Left renal cortex interstitium (tissue), 4 donors: ENCODE results near the gene STRIP2. TPM values are rescaled to one million over a fixed set of nuclear protein-coding genes. Genes with fewer than 3 reads are reported as not detected.
"Not testable (repeated sequence)": the region's sequence is repeated elsewhere in the genome, so short reads cannot be mapped to it uniquely, and the experiment has no call there.

ENCODE experiments used
- DNase-seq, 4 donors: peaks; one replicate each; pipeline ENCODE4 v3.0.0-alpha.2; 2013; ENCODE audit warnings: low read depth in 4 of 4, low spot score in 2 of 4, missing footprints in 1 of 4
- polyA plus RNA-seq, 4 donors: library from polyadenylated mRNA; unstranded; fragments of 120-200 nt; gene quantifications; one replicate each; pipeline ENCODE4 v1.2.1, GENCODE V29; 2013; ENCODE audit not compliant: insufficient read length in 4 of 4

The STRIP2 gene
- polyA plus RNA-seq, 4 donors: 2.4 to 5.3 (median 4.0) TPM

DNA sequence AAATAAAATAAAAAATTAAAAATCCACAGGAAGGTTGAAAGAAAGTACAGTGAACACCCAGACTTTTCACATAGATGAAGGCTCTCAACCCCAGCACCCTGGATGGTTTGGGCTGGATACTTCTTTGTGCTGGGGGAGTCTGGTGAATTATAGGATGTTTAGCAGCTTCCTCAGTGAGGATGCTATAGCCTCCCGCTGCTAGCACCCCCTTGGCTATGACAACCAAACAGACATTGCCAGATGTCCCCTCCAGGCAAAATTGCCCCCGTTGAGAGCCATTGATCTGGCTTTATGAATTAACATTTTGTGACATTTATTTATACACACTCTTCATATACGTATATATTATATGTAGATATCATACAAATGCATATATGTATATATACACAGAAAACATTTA is 89.7 kb downstream of the STRIP2 start:
- no peak for DNase-seq

DNA sequence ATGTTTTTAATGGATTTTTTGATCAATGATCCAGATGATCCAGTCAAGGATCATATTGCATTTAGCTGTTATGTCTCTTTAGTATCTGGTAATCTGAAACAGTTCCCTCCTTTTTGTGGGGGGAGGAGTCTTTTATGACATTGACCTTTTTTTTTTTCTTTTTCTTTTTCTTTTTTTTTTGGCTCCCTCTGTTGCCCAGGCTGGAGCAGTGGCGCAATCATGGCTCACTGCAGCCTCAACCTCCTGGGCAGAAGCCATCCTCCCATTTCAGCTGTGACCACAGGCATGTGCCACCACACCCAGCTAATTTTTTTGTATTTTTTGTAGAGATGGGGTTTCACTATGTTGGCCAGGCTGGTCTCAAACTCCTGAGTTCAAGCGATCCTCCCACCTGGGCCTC is 90.2 kb downstream of the STRIP2 start:
- DNase-seq: not testable (repeated sequence)

DNA sequence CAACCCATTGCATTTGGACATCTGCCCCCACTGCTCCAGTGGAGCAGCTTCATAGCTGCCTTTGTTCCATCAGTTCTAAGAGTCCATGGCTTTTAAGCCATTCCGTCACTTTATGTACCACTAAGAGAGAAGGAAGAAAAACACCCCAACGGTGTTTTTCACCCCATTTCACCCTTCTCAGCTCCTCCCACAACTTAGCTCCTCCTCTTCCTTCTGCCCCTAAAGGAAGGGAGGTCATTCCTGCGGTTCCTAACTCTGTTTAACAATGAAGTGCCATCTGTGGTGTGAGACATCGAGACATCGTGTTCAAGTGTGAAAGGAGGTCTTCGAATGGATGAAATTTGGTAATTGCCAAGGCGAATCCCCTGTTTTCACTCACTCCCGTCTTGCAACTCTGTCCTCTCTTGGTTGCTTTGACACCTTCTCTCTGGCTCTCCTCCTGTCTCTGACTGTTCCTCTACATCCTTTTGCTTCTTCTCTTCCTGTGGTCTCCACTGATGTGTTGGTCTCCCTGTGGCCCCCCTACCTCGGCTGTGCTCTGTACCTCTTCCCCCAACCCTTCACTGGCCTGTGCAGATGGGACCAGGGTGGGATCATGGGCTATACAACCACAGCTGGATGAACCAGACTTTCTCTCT is 91.1 kb downstream of the STRIP2 start:
- no peak for DNase-seq

DNA sequence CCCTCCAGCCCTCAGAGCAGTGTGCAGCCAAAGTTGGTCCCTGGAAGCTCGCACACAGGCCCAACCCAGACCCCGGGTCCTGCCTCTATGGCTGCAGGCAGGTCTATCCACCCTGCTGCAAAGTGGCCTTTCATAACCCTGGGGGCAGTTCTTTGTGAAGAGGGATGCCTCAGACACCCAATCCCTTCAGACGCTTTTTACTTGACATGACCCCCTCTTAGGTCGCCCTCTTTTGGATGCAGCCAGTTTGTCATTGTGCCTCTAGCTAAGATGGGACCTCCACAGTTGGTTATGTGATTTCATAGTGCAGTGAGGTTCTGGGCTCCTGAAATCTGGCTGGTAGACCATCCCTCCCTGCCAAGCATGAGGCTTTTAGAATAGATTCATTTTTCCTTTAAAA is 95.4 kb downstream of the STRIP2 start:
- no peak for DNase-seq

DNA sequence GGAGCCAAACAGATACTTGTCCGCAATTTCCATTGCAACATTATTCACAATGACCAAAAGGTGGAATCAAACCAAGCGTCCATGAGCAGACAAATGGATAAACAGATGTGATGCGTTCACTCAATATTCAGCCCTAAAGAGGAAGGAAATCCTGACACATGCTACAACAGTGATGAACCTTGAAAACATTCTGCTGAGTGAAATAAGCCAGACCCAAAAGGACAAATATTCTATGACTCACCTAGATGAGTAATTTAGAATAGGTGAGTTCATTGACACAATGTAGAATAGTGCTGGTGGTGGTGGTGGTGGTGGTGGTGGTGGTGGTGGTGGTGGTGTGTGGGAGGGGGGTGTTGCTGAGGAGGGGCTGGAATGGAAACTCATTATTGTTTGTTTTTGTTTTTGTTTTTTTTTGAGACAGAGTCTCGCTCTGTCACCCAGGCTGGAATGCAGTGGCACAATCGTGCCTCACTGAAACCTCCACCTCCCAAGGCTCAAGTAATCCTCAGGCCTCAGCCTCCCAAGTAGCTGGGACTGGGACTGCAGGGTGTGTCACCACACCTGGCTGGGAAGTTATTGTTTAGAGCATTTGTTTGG is 96.7 kb downstream of the STRIP2 start:
- DNase-seq: no peak

DNA sequence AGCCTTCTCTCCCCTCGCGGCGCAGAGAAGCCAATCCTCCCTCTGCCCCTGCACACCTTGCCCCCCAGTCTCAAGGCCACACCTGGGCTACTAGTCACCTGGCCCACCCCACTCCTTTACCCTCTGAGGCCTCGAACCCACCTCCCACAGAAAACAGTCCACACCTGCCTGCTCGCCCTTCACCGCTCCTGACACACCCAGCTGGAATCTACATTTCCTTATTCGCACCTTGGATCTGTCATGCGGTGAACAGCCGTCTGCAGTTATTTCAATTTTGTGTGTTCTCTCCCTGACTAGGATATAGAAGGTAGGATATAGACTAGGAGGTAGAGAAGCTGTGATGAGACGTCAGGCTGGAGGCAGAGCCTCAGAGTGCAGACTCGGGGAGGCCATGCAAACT is 97.5 kb downstream of the STRIP2 start:
- DNase-seq: no peak

DNA sequence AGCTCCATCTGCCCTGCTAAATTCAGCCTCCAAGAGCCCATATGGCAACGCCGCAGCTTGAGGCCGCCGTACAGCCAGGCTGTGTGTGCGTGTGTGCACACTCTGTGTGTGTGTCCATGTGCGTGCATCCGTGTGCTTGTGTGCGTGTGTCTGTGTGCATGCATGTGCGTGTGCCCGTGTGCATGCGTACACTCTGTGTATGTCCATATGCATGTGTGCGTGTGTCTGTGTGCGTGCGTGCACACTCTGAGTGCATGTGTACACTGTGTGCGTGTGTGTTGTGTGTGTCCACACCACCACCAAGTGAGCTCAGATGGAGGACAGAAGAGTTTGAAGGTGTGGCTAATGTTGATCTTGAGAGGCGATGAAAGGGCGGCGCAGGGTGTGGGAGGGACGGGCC is 98.1 kb downstream of the STRIP2 start:
- DNase-seq: no peak

DNA sequence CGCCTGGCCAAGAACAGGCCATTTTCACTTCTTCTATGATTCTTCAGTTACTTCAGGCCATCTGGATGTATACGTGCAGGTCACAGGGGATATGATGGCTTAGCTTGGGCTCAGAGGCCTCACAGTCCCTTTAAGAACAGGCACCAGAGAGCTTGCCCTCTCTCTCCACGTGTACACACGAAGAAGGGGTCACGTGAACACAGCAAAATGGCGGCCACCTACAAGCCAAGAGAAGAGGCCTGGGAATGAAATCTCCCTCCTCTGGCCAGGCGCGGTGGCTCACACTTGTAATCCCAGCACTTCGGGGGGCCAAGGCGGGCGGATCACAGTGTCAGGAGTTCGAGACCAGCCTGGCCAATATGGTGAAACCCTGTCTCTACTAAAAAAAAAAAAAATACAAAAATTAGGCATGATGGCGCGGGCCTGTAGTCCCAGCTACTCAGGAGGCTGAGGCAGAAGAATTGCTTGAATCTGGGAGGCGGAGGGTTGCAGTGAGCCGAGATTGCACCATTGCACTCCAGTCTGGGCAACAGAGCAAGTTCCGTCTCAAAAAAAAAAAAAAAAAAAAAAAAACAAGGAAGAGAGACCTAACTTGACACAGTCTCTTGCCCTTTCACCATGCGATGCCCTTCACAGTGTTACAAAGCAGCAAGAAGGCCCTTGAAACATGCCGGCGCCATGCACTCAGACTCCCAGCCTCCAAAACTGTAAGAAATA is 100.5 kb downstream of the STRIP2 start:
- DNase-seq: not testable (repeated sequence)

DNA sequence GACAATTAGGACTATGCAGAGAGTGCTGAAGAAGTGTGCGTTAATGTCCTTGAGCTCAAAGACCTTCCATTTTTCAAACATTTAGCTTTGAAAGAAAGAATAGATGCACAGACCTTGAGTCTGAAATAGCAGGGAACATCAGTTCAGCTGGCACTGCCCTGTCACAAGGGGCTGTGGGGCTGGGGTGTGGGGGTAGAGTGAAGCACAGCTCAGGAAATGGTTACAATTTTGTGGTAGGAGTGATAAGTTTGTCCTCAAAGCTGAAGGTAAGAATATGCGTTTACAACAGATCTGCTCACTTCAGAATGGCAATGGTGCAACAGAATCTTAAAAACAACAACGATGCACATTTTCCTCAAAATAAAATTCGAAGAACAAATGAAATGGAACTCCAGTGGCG is 101.7 kb downstream of the STRIP2 start:
- no peak for DNase-seq

DNA sequence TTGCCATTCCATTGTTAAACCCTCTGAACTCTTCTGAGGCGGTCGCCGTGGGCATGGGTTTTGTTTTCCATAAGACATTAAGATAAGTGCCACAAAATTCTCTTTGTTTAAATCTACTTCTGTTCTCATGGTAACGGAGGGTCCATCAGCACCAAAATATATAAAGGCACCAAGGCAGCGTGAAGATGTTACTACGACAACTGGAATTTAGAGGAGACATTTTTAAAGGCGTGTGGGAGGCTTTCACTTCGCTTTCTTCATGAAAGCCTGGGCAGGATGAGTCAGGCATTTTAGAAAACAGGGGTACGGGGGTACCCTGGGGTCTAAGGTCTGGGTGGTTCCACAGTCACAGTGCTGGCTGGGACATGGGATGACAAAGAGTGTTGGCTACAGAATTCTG is 102.1 kb downstream of the STRIP2 start:
- DNase-seq: no peak

Other genes starting within 250 kb of the STRIP2 start
- 100 to 1,000 TPM; 108 to 125 (median 114) TPM for gene SMO, start 245.8 kb upstream of the STRIP2 start, polyA plus RNA-seq
- gene AHCYL2, start 209.4 kb upstream of the STRIP2 start, polyA plus RNA-seq: 10 to 100 TPM; 24.6 to 33.1 (median 28.2) TPM
- 1 to 10 TPM; 2.4 to 4.9 (median 3.4) TPM for gene SMKR1, start 68.1 kb downstream of the STRIP2 start, polyA plus RNA-seq
- gene NRF1, start 177.3 kb downstream of the STRIP2 start, polyA plus RNA-seq: 10 to 100 TPM; 19.4 to 26.1 (median 22.8) TPM